BLaER1 treated with 17β-estradiol and CSF1 and Interleukin-3, amounts not matched to agents 10 nM and 100 nM (cell line): ENCODE data around the gene S100A14.
A peak's percentile ranks its signal among the peaks of the same experiment; 100 is the strongest.

Source experiments
- H3K27ac ChIP-seq, 11 experiments: shearing (Covaris generic); formaldehyde crosslinking; 2 replicates each; pipeline ENCODE4 v1.8.1; 2022
- H3K27me3 ChIP-seq, 11 experiments: shearing (Covaris generic); formaldehyde crosslinking; 2 replicates each; pipeline ENCODE4 v1.8.1; 2022
- H3K36me3 ChIP-seq, 11 experiments: shearing (Covaris generic); formaldehyde crosslinking; 2 replicates each; pipeline ENCODE4 v1.8.1; 2022
- H3K4me1 ChIP-seq, 10 experiments: shearing (Covaris generic); formaldehyde crosslinking; 2 replicates each; pipeline ENCODE4 v1.8.1; 2022
- H3K4me2 ChIP-seq, 11 experiments: shearing (Covaris generic); formaldehyde crosslinking; 2 replicates each; pipeline ENCODE4 v1.8.1; 2022
- H3K4me3 ChIP-seq, 10 experiments: shearing (Covaris generic); formaldehyde crosslinking; 2 replicates each; pipeline ENCODE4 v1.8.1; 2022
- H3K9ac ChIP-seq, 11 experiments: shearing (Covaris generic); formaldehyde crosslinking; 2 replicates each; pipeline ENCODE4 v1.8.1; 2022
- H3K9me3 ChIP-seq, 11 experiments: shearing (Covaris generic); formaldehyde crosslinking; replicated peaks in 1 of 11; 2 replicates each; pipeline ENCODE4 v1.8.1; 2022
- H4K20me1 ChIP-seq, 11 experiments: shearing (Covaris generic); formaldehyde crosslinking; 2 replicates each; pipeline ENCODE4 v1.8.1; 2022
- Cebpa-rat ChIP-seq, 11 experiments: shearing (Covaris generic); IDR thresholded peaks; 2 replicates each; pipeline ENCODE4 v1.8.1; 2022

S100A14 gene

DNA sequence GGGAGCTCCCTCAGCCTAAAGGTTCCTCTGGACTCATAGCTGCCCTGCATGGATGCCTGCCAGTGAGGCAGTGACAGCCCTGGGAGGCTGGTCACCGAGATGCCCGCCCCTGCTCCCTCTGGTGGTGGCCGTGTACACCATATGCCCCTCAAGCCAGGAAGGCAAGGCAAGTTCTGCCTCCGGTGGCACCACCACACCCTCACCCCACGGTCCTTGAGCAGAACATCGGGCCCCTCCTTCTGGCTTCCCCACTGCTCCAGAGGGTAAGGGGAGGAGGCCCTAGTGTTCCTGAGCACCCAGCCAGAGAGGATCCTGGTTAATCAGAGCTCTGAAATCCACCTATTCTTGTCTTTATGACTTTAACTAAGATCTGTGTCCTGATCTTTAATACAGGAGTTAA lies 1.5 kb upstream of the S100A14 start:
- Histone ChIP-seq H3K4me1 (peaks cover 47 to 86% (median 58%) of the 10 kb centered on the region in 10 experiments), H3K27ac (peak overlapping the region in 10 of 11 experiments; percentile 18 to 62 (median 42); a peak in 16 of 22 replicates), H3K9me3 (peaks cover 0 to 17% (median 11%) of the 10 kb centered on the region in 11 experiments; a peak in 12 of 22 replicates), H3K9ac (peak overlapping the region in 10 of 11 experiments; percentile 7 to 68 (median 41); a peak in 14 of 22 replicates), H4K20me1 (no peaks in the 10 kb centered on the region), H3K4me2 (peak overlapping the region; percentile 31 to 82 (median 56)), H3K4me3 (no peak overlapping the region), H3K27me3 (no peaks in the 10 kb centered on the region), H3K36me3 (peaks cover 26 to 50% (median 43%) of the 10 kb centered on the region in 11 experiments)
- TF ChIP-seq Cebpa-rat (IDR thresholded peaks at IDR 0.05), result no peak

DNA sequence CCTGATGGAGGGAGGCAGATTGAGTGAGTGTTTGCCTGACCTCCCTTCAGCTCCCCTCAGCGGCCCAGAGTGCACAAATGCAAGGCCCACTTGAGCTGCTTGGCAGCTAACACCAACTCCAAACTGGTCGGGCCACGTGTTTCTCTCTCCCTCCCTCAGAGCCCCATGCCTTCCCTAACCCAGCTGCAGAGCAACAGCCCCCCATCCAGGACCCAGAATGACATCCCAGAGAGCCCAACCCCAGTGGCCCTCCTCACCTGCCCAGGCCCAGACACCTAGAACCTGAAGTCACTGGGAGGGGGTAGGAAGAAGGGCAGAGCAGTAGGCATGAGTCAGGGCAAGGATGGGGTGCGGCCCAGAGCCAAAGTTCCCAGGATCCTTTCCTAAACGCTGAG lies 789 bp upstream of the S100A14 start:
- peak overlapping the region in 10 of 11 experiments; percentile 18 to 62 (median 42); a peak in 17 of 22 replicates for H3K27ac ChIP-seq

DNA sequence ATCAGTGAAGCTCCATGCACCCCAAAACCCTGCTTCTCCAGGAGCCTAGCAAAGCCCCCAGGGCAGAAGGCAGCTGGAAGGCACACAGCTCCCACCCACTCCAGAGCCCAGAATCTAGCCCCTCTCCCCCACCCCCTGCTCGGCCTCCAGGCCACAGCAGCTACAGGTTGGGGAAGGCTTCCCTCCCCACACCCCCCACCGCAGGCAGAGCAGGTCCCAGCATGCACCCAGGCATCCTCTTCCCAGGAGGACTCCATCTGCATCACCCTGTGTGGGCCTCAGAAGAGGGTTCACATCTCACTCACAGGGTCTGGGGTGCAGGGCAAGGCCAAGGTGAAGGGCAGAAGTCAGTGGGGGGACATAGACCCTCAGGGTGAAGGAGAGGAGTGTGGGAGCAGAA lies 719 bp downstream of the S100A14 start:
- Histone ChIP-seq H4K20me1 (no peaks in the 10 kb centered on the region), H3K27ac (peak overlapping the region in 5 of 11 experiments; percentile 25 to 62 (median 43); a peak in 5 of 22 replicates), H3K9ac (no peak overlapping the region), H3K36me3 (peaks cover 20 to 27% (median 24%) of the 10 kb centered on the region in 11 experiments), H3K4me2 (0 out of 22 replicates have a peak overlapping the region, but pooled peaks of 3 of the 11 experiments have one; percentile 11 to 82 (median 70)), H3K9me3 (peaks cover 0 to 12% (median 10%) of the 10 kb centered on the region in 11 experiments; a peak in 12 of 22 replicates), H3K27me3 (no peaks in the 10 kb centered on the region), H3K4me1 (peaks cover 36 to 83% (median 52%) of the 10 kb centered on the region in 10 experiments), H3K4me3 (no peak overlapping the region)
- TF ChIP-seq Cebpa-rat (IDR thresholded peaks at IDR 0.05), result no peak

More for the DNA sequence above, 789 bp upstream of the S100A14 start:
- TF ChIP-seq Cebpa-rat (IDR thresholded peaks at IDR 0.05), result no peak
- Histone ChIP-seq H3K27me3 (no peaks in the 10 kb centered on the region), H3K9ac (peak overlapping the region in 8 of 11 experiments; percentile 8 to 51 (median 39); a peak in 8 of 22 replicates), H3K4me2 (peak overlapping the region in 10 of 11 experiments; percentile 31 to 82 (median 55); a peak in 17 of 22 replicates), H4K20me1 (no peaks in the 10 kb centered on the region), H3K4me1 (peaks cover 40 to 83% (median 51%) of the 10 kb centered on the region in 10 experiments), H3K9me3 (peaks cover 0 to 17% (median 11%) of the 10 kb centered on the region in 11 experiments; a peak in 12 of 22 replicates), H3K4me3 (no peak overlapping the region), H3K36me3 (peaks cover 26 to 42% (median 37%) of the 10 kb centered on the region in 11 experiments)

DNA sequence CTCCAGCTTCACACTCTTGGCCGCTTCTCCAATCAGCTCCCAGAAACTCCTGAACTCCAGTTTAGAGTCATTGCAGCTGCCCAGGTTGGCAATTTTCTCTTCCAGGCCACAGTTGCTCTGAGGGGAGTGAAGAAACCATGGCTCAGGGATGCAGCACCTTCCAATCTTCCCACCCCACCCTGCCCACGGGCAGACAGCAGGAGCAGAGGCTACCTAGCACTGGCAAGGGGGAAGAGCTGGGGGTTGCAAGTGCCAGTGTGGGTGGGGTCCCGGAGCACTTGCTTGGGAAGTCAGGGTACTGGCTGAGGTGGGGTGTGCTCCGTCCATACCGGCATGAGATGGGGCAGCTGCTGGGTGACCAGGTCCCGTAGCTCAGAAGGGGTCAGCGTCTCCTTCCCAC lies 1.2 kb downstream of the S100A14 start:
- Histone ChIP-seq H4K20me1 (no peaks in the 10 kb centered on the region), H3K27ac (0 out of 22 replicates have a peak overlapping the region, but pooled peaks of 2 of the 11 experiments have one; percentile 2 to 61), H3K27me3 (no peaks in the 10 kb centered on the region), H3K4me2 (peak overlapping the region in 9 of 11 experiments; percentile 11 to 71 (median 50); a peak in 15 of 22 replicates), H3K4me3 (no peak overlapping the region), H3K9me3 (peaks cover 0 to 7% (median 6%) of the 10 kb centered on the region in 11 experiments; a peak in 12 of 22 replicates), H3K4me1 (peaks cover 41 to 84% (median 57%) of the 10 kb centered on the region in 10 experiments), H3K9ac (no peak overlapping the region), H3K36me3 (peaks cover 15 to 22% (median 19%) of the 10 kb centered on the region in 11 experiments)
- TF ChIP-seq Cebpa-rat (IDR thresholded peaks at IDR 0.05), result no peak

DNA sequence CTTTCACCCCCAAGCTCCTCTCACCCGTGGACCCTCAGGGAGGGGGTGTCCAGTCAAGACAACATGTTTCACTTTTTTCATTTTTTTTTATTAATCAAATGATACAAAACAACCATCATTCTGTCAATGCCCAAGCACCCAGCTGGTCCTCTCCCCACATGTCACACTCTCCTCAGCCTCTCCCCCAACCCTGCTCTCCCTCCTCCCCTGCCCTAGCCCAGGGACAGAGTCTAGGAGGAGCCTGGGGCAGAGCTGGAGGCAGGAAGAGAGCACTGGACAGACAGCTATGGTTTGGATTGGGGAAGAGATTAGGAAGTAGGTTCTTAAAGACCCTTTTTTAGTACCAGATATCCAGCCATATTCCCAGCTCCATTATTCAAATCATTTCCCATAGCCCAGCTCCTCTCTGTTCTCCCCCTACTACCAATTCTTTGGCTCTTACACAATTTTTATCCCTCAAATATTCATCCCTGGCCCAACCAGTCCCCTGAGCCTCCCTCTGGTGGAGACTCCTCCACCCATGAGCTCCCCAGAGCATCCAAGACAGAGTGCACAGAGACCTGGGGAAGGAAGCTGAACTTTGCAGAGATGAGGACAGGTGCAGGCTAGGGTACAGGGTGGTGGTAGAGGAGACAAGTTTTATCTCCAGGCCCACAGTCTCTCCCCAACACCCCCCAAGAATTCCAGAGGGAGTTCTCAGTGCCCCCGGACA lies 1.8 kb downstream of the S100A14 start:
- peak overlapping the region in 2 of 11 experiments; percentile 2 to 3; a peak in 2 of 22 replicates for H3K27ac ChIP-seq
- H3K4me1 ChIP-seq, result peaks cover 46 to 84% (median 62%) of the 10 kb centered on the region in 10 experiments
- H3K4me3 ChIP-seq, result no peak overlapping the region
- peaks cover 9 to 16% (median 13%) of the 10 kb centered on the region in 11 experiments; a peak in 21 of 22 replicates for H3K36me3 ChIP-seq
- H4K20me1 ChIP-seq, result no peaks in the 10 kb centered on the region
- H3K9me3 ChIP-seq, result peaks cover 0 to 1% (median 0%) of the 10 kb centered on the region in 11 experiments; a peak in 2 of 22 replicates
- no peak overlapping the region for H3K9ac ChIP-seq
- H3K27me3 ChIP-seq, result no peaks in the 10 kb centered on the region
- H3K4me2 ChIP-seq, result peak overlapping the region in 9 of 11 experiments; percentile 11 to 71 (median 50); a peak in 16 of 22 replicates
- no peak for TF ChIP-seq Cebpa-rat (IDR thresholded peaks at IDR 0.05)

DNA sequence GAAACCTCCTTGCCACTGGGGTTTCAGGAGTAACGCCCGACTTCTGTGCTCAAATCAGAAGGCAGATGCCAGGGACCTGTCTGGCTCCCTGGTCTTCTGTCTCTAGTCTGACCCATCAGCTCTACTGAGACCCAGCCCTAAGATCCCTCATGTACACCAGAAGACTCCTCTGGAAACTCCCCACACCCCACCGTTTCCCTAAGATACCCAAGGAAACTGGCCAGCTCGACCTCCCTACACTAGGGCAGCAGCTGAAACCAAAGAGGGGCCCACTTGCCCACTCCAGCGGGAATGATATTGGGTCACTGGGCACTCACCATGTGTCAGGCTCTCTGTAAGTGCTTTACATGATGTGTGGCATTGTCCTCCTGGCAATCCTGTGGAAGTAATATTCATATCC lies 2.7 kb downstream of the S100A14 start:
- Histone ChIP-seq H3K4me1 (peaks cover 50 to 84% (median 63%) of the 10 kb centered on the region in 10 experiments), H3K27me3 (no peaks in the 10 kb centered on the region), H3K27ac (peak overlapping the region in 1 of 11 experiments; percentile 19; a peak in 1 of 22 replicates), H3K4me2 (no peak overlapping the region), H3K4me3 (no peak overlapping the region), H3K36me3 (peaks cover 0 to 7% (median 4%) of the 10 kb centered on the region in 11 experiments; a peak in 15 of 22 replicates), H3K9ac (no peak overlapping the region), H3K9me3 (no peaks in the 10 kb centered on the region), H4K20me1 (no peaks in the 10 kb centered on the region)
- no peak for TF ChIP-seq Cebpa-rat (IDR thresholded peaks at IDR 0.05)

DNA sequence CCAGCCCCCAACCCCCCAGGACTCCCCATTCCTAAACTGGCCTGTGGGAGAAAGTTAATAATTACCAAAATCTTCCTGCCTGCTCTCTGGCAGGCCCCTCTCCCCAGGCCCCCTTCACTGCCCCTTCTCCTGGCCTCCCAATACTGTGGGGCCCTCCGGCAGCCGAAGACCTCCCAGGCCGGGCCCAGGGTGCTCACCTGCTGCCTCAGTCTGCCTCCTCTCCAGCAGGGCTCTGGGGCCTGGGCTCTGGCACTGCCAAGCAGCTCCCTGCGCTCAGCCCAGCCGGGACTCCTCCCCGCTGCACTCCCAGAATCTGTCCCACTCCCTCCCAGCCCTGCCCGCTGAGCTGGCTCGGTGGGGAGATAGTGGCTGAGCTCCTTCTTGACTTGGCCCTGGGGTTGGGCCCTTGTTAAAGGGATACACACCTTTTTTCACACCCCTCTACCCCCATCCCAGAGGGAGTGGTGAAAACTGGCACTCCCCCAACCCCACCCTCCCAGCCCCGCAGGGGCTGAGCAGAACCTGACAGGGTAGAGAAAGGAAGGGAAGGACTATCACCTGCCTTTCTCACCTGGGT lies 3.3 kb downstream of the S100A14 start, which contains the start of gene S100A16:
TSS of gene S100A16 (minus strand) at position 383 of the 577 bp plus-strand sequence. CDS start 4,986 bp downstream, outside the sequence.
- Histone ChIP-seq H3K4me3 (no peak within 1 kb of the TSS), H3K4me2 (peak within 1 kb of the TSS in 5 of 11 experiments; percentile 53 to 71 (median 60); a peak in 5 of 22 replicates), H3K4me1 (peaks cover 50 to 84% (median 63%) of the 10 kb centered on the region in 10 experiments), H3K9me3 (no peaks in the 10 kb centered on the region), H3K9ac (peak within 1 kb of the TSS in 2 of 11 experiments; percentile 33 to 41; a peak in 2 of 22 replicates), H3K36me3 (peaks cover 0 to 1% (median 0%) of the 10 kb centered on the region in 11 experiments; a peak in 2 of 22 replicates), H3K27ac (peak within 1 kb of the TSS in 6 of 11 experiments; percentile 18 to 43 (median 32); a peak in 9 of 22 replicates), H4K20me1 (no peaks in the 10 kb centered on the region), H3K27me3 (no peaks in the 10 kb centered on the region)
- no peak for TF ChIP-seq Cebpa-rat (IDR thresholded peaks at IDR 0.05)

DNA sequence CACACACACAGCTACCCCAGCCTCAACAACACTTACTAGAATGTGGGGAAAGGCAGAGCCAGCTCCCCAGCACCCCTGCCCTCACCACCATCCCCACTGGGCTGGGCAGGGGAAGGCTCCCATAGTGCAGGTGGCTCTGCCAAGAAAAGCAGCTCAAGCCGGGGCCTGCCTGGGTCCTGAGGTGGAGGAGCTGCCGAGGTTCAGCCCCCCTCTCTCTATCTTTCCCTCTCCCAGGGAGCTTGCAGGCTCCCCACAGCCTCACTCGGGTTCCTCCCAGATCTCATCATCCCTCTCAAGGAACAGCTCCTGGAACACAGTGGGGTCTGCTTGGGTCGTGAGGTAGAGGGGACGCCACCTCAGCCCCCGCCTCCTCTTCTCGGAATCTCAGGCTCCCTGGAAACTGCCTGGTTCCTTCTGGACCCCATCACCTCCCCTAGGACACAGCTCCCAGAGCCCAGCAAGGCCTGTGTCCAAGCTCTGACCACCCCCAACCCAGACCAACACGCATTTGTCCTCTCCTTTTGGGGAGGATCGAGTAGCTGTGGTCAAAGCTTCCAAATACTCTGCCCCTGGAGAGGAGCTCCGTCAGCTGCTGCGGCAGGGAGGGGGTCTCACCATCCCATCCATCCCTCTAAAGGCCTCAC lies 3.9 kb downstream of the S100A14 start:
- Histone ChIP-seq H3K27me3 (no peaks in the 10 kb centered on the region), H3K4me2 (peak overlapping the region in 3 of 11 experiments; percentile 53 to 69 (median 60); a peak in 4 of 22 replicates), H3K36me3 (no peaks in the 10 kb centered on the region), H3K4me1 (peaks cover 50 to 84% (median 62%) of the 10 kb centered on the region in 10 experiments), H3K9me3 (no peaks in the 10 kb centered on the region), H4K20me1 (no peaks in the 10 kb centered on the region), H3K4me3 (no peak overlapping the region), H3K27ac (peak overlapping the region in 5 of 11 experiments; percentile 18 to 43 (median 35); a peak in 8 of 22 replicates), H3K9ac (peak overlapping the region in 2 of 11 experiments; percentile 33 to 41; a peak in 2 of 22 replicates)
- no peak for TF ChIP-seq Cebpa-rat (IDR thresholded peaks at IDR 0.05)
